NB4 (cell line): Measurements from ENCODE around the gene OLFM2.
"Not testable (repeated sequence)": the region's sequence is repeated elsewhere in the genome, so short reads cannot be mapped to it uniquely, and the experiment has no call there.

Source experiments
- DNase-seq: peaks from one replicate; pipeline ENCODE4 v3.0.0; 2010; ENCODE audit warnings: low read depth
- H3K4me3 ChIP-seq: one replicate; pipeline ENCODE4 v1.5.1; 2011; ENCODE audit warnings: mild to moderate bottlenecking, low read depth, low read length, moderate library complexity
- MAX ChIP-seq: IDR thresholded peaks from 2 replicates; pipeline ENCODE4 v1.6.1; 2011; ENCODE audit warnings: low read depth, low read length
- MYC ChIP-seq: IDR thresholded peaks from 2 replicates; pipeline ENCODE4 v1.6.1; 2011; ENCODE audit warnings: low read depth, low read length
- POLR2A ChIP-seq: IDR thresholded peaks from 2 replicates; pipeline ENCODE4 v1.6.1; 2011; ENCODE audit warnings: mild to moderate bottlenecking; ENCODE audit not compliant: insufficient read length; ENCODE audit errors: extremely low read depth
- TF ChIP-seq, protein P1 (sequence below): IDR thresholded peaks from one replicate; pipeline ENCODE4 v1.5.1; 2012; ENCODE audit warnings: low read depth, low read length

The OLFM2 gene

GRCh38 chr19:9847087-9847671 is 89.1 kb downstream of the OLFM2 start:
- no peak for TF ChIP-seq MAX
- TF ChIP-seq, protein P1, sequence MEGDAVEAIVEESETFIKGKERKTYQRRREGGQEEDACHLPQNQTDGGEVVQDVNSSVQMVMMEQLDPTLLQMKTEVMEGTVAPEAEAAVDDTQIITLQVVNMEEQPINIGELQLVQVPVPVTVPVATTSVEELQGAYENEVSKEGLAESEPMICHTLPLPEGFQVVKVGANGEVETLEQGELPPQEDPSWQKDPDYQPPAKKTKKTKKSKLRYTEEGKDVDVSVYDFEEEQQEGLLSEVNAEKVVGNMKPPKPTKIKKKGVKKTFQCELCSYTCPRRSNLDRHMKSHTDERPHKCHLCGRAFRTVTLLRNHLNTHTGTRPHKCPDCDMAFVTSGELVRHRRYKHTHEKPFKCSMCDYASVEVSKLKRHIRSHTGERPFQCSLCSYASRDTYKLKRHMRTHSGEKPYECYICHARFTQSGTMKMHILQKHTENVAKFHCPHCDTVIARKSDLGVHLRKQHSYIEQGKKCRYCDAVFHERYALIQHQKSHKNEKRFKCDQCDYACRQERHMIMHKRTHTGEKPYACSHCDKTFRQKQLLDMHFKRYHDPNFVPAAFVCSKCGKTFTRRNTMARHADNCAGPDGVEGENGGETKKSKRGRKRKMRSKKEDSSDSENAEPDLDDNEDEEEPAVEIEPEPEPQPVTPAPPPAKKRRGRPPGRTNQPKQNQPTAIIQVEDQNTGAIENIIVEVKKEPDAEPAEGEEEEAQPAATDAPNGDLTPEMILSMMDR = peak; percentile 76
- DNase-seq = peak; percentile 74

GRCh38 chr19:9843626-9844273 is 92.6 kb downstream of the OLFM2 start:
- not testable (repeated sequence) for DNase-seq, H3K4me3 ChIP-seq

More at GRCh38 chr19:9847087-9847671, 89.1 kb downstream of the OLFM2 start:
- no peak overlapping the region for H3K4me3 ChIP-seq

DNA sequence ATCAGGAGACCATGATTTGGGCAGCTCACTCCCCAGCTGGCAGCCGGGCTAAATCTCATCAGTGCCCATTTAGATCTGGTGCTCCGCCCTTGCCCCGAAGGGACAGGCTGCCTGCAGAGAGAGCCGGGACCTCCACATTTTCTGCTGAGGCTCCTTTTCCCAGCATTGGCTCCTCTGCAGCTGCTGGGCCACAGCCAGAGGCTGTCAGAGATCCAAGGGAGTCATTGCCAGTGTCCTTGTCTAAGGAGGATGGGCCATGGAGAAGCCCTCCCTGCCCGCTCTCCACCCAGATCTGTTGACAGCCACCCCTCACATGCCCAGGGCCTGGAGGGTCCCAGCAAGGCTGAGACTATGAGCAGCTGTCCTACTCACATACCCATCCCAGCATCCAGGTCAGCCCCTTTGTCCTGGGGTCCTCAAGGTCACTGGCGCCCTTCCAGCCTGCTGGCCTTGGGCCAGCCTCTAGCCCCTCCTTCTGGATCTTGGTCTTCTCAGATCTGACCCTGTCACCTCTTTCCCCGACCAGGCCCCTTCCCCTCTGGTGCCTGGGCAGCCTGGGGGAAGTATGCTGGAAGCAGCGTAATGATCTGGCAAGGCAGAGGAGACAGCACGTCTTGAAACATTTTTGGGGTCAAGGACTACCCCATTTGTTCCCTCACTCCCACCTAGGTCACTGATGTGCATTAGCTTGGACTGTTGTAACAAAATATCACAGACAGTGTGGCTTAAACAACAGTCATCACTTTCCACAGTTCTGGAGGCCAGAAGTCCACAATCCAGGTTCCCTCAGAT is 93.3 kb downstream of the OLFM2 start:
- H3K4me3 ChIP-seq = no peak overlapping the region
- no peak for TF ChIP-seq MAX
- TF ChIP-seq, protein P1 = no peak
- no peak for DNase-seq

GRCh38 chr19:9839415-9839814 is 96.9 kb downstream of the OLFM2 start:
- no peak for DNase-seq
- no peak overlapping the region for H3K4me3 ChIP-seq
- TF ChIP-seq MAX (no peak), MYC (no peak), POLR2A (no peak)
- TF ChIP-seq, protein P1 = no peak

DNA sequence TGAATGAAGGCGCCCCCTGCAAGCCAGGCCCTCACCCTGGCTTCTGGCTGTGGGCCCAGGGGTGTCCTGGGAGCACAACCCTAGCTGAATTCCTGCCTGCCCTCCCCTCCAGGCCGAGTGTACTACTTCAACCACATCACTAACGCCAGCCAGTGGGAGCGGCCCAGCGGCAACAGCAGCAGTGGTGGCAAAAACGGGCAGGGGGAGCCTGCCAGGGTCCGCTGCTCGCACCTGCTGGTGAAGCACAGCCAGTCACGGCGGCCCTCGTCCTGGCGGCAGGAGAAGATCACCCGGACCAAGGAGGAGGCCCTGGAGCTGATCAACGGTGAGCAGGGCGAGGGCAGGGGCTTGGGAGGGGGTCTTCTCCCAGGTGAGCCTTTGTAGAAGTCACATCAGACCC is 98.0 kb downstream of the OLFM2 start:
- H3K4me3 ChIP-seq = no peak overlapping the region
- DNase-seq = no peak
- TF ChIP-seq, protein P1 = no peak
- no peak for TF ChIP-seq MAX
- TF ChIP-seq POLR2A = no peak
- TF ChIP-seq MYC = no peak

DNA sequence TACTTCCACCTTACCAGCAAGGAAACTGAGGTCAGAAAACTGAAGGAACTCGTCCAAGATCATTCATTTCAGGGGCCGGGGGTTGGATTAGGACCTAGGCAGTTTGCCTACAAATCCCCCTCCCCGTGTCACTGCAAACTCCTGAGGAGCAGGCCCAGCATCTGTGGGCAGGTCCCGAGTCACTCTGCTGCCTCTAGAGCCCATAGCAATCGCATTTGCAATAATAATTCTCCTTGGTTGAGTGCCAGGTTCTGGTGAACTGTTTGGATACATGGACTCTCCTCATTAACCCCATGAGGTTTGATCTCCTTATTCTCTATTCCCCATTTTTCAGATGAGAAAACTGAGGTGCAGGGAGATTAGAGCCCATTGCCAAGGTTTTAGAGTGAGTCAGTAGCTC is 100.3 kb downstream of the OLFM2 start:
- peak; percentile 64 for DNase-seq
- peak overlapping the region; percentile 96 for H3K4me3 ChIP-seq
- no peak for TF ChIP-seq MYC
- TF ChIP-seq, protein P1 = peak; percentile 9
- no peak for TF ChIP-seq MAX
- no peak for TF ChIP-seq POLR2A
